BE2C (cell line): Measurements from ENCODE around the gene TNKS1BP1.
"Not testable (repeated sequence)": the region's sequence is repeated elsewhere in the genome, so short reads cannot be mapped to it uniquely, and the experiment has no call there.

Experiments
- DNase-seq: peaks from one replicate; pipeline ENCODE4 v3.0.0-alpha.2; 2020
- H3K27me3 ChIP-seq: fragments of 250-450 bp; sonication (Bioruptor Pico); 2 replicates; pipeline ENCODE4 v1.5.1; 2020; ENCODE audit warnings: mild to moderate bottlenecking
- H3K36me3 ChIP-seq: fragments of 250-450 bp; sonication (Bioruptor Pico); 2 replicates; pipeline ENCODE4 v1.5.1; 2020; ENCODE audit warnings: mild to moderate bottlenecking
- H3K4me1 ChIP-seq: fragments of 250-450 bp; sonication (Bioruptor Pico); 2 replicates; pipeline ENCODE4 v1.5.1; 2020
- H3K4me3 ChIP-seq: 2 replicates; pipeline ENCODE4 v1.5.1; 2011; ENCODE audit warnings: low read depth, low read length
- H3K9me3 ChIP-seq: fragments of 250-450 bp; sonication (Bioruptor Pico); 2 replicates; pipeline ENCODE4 v1.5.1; 2020
- CTCF ChIP-seq: IDR thresholded peaks from 2 replicates; pipeline ENCODE4 v1.5.1; 2012; ENCODE audit warnings: mild to moderate bottlenecking, low read depth, low read length

TNKS1BP1 gene

GRCh38 chr11:57303280-57303989 is 21.3 kb downstream of the TNKS1BP1 start:
- Histone ChIP-seq H3K27me3 (no peaks in the 10 kb centered on the region), H3K36me3 (peaks cover 10% of the 10 kb centered on the region), H3K4me1 (no peaks in the 10 kb centered on the region), H3K4me3 (no peak overlapping the region), H3K9me3 (no peaks in the 10 kb centered on the region)
- no peak for DNase-seq
- no peak for TF ChIP-seq CTCF

- no peaks in the 10 kb centered on the region for H3K9me3 ChIP-seq
- H3K27me3 ChIP-seq = no peaks in the 10 kb centered on the region
- DNase-seq = no peak
- no peak overlapping the region for H3K4me3 ChIP-seq
- no peaks in the 10 kb centered on the region for H3K4me1 ChIP-seq
- TF ChIP-seq CTCF = no peak
- H3K36me3 ChIP-seq = peaks cover 10% of the 10 kb centered on the region
These were observed 22.3 kb downstream of the TNKS1BP1 start for GRCh38 chr11:57302489-57302888.

GRCh38 chr11:57301711-57302423 is 22.9 kb downstream of the TNKS1BP1 start:
- Histone ChIP-seq H3K36me3 (peaks cover 10% of the 10 kb centered on the region), H3K4me1 (no peaks in the 10 kb centered on the region), H3K9me3 (no peaks in the 10 kb centered on the region), H3K4me3 (no peak overlapping the region), H3K27me3 (no peaks in the 10 kb centered on the region)
- DNase-seq = no peak
- no peak for TF ChIP-seq CTCF

GRCh38 chr11:57300785-57301184 is 24.0 kb downstream of the TNKS1BP1 start:
- Histone ChIP-seq H3K4me1 (no peaks in the 10 kb centered on the region), H3K27me3 (no peaks in the 10 kb centered on the region), H3K9me3 (no peaks in the 10 kb centered on the region), H3K4me3 (no peak overlapping the region), H3K36me3 (peaks cover 10% of the 10 kb centered on the region)
- no peak for TF ChIP-seq CTCF
- DNase-seq = no peak

DNA sequence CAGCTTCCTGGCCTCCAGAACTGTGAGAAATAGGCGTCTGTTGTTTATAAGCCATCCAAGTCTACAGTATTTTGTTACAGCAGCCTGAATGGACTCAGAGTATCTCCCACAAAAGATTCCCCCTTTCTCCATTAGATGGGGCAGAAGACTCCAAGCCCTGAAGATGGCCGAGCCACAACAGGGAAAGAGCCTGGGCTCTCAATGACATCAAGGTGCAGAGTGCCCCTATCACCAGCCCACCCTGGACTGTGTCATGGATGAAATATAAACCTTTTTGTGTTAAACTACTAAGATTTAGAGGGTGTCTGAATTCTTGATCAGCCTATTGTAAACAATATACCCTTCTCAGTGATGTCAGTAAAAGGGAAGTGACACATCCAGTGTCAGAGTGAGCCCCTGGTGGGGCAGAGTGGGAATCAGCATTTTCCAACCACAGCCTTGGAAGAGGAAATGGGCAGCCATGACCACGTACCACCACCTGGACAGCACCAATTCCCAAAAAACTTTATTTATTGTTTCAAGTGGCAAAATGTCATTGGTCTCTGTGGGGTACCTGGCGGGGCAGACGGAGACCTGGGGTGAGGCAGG is 25.5 kb downstream of the TNKS1BP1 start:
- no peaks in the 10 kb centered on the region for H3K27me3 ChIP-seq
- no peaks in the 10 kb centered on the region for H3K4me1 ChIP-seq
- DNase-seq = no peak
- H3K9me3 ChIP-seq = no peaks in the 10 kb centered on the region
- H3K4me3 ChIP-seq = no peak overlapping the region
- peaks cover 10% of the 10 kb centered on the region for H3K36me3 ChIP-seq
- no peak for TF ChIP-seq CTCF

- Histone ChIP-seq H3K4me3 (no peak overlapping the region), H3K36me3 (peaks cover 10% of the 10 kb centered on the region), H3K9me3 (no peaks in the 10 kb centered on the region), H3K27me3 (no peaks in the 10 kb centered on the region), H3K4me1 (no peaks in the 10 kb centered on the region)
- DNase-seq = no peak
- no peak for TF ChIP-seq CTCF
These were observed 27.5 kb downstream of the TNKS1BP1 start for GRCh38 chr11:57297221-57297620.

DNA sequence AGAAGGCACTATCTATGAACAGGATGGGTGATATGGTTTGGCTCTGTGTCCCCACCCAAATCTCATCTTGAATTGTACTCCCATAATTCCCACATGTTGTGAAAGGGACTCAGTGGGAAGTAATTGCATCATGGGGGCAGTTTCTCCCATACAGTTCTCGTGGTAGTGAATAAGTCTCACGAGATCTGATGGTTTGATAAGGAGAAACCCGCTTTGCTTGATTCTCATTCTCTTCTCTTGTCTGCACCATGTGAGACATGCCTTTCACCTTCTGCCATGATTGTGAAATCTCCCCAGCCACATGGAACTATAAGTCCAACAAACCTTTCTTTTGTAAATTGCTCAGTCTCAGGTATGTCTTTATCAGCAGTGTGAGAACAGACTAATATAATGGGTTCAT is 28.5 kb downstream of the TNKS1BP1 start:
- H3K36me3 ChIP-seq, H3K27me3 ChIP-seq, H3K4me3 ChIP-seq, DNase-seq, H3K9me3 ChIP-seq, H3K4me1 ChIP-seq: not testable (repeated sequence)
